ENCODE measurements around the gene BAD.

BAD gene

GRCh38 chr11:64321026-64321425, 36.6 kb upstream of the BAD start:
- H3K4me3 ChIP-seq (ENCODE audit: low read depth, low read length) = no peak overlapping the region
- ChIA-PET POLR2A (no interaction called here), CTCF (interaction anchor here (1.3 to 5.2 kb wide), 3 partner anchors 12 to 35 kb away, joined by 3 to 27 read pairs (median 25); no protein-coding TSS in a partner anchor)
- DNase-seq (ENCODE audit: low read depth, low spot score) = no peak
- TF ChIP-seq CTCF (IDR thresholded peaks at IDR 0.05; ENCODE audit: insufficient read depth, low read length, missing control alignments) = no peak

DNA sequence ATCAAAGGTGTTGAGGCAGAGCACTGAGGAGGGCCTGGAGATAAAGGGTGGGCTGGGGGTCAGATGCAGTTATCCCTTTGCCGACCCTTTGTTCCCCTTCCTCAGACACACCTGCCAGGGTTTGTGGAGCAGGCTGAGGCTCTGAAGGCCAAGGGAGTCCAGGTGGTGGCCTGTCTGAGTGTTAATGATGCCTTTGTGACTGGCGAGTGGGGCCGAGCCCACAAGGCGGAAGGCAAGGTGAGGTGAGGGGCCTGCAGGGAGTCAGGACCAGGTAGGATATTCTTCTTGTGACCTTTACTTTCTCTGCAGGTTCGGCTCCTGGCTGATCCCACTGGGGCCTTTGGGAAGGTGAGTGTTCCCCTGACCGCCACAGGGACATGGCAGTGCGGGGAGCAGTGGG, 36.1 kb upstream of the BAD start:
- POLR2A ChIA-PET = no interaction called here
- CTCF ChIA-PET = interaction anchor here (1.1 to 10.4 kb wide), 3 partner anchors 11 to 35 kb away, joined by 4 to 111 read pairs (median 4); partner anchors contain the start of genes CATSPERZ and ESRRA
- no peak for DNase-seq (ENCODE audit: low read depth, low spot score)
- TF ChIP-seq CTCF (IDR thresholded peaks at IDR 0.05; ENCODE audit: insufficient read depth, low read length, missing control alignments) = no peak
- no peak overlapping the region for H3K4me3 ChIP-seq (ENCODE audit: low read depth, low read length)

- ChIA-PET POLR2A (no interaction called here), CTCF (interaction anchor here (1.3 to 10.4 kb wide), 6 partner anchors 13 to 318 kb away, joined by 3 to 111 read pairs (median 5); partner anchors contain the start of genes CATSPERZ and ESRRA)
- DNase-seq (ENCODE audit: low read depth, low spot score) = no peak
- H3K4me3 ChIP-seq (ENCODE audit: low read depth, low read length) = peak overlapping the region; percentile 96
- no peak for TF ChIP-seq CTCF (IDR thresholded peaks at IDR 0.05; ENCODE audit: insufficient read depth, low read length, missing control alignments)
Measured at GRCh38 chr11:64318766-64319761, 34.6 kb upstream of the BAD start.

GRCh38 chr11:64317961-64318765, 33.7 kb upstream of the BAD start, which contains the start of gene PRDX5:
PRDX5 (plus strand) TSS chr11:64318121; CDS start chr11:64318216, 95 bp downstream.
- TF ChIP-seq CTCF (IDR thresholded peaks at IDR 0.05; ENCODE audit: insufficient read depth, low read length, missing control alignments) = peak; percentile 50
- ChIA-PET POLR2A (interaction anchor here (0.6 to 1.6 kb wide), 19 partner anchors 9 to 1502 kb away, joined by 3 to 14 read pairs (median 4); partner anchors contain the start of genes ESRRA, GPR137, PPP1R14B and STIP1), CTCF (interaction anchor here (0.6 to 10.4 kb wide), 16 partner anchors 9 to 317 kb away, joined by 3 to 111 read pairs (median 4); partner anchors contain the start of genes CATSPERZ, ESRRA and RPS6KA4)
- DNase-seq (ENCODE audit: low read depth, low spot score) = peak; percentile 59
- H3K4me3 ChIP-seq (ENCODE audit: low read depth, low read length) = peak within 1 kb of the TSS; percentile 96

- H3K4me3 ChIP-seq (ENCODE audit: low read depth, low read length) = peak within 1 kb of the TSS; percentile 96
- no peak for TF ChIP-seq CTCF (IDR thresholded peaks at IDR 0.05; ENCODE audit: insufficient read depth, low read length, missing control alignments)
- ChIA-PET CTCF (interaction anchor here (0.6 to 10.4 kb wide), 16 partner anchors 8 to 317 kb away, joined by 3 to 111 read pairs (median 4); partner anchors contain the start of genes CATSPERZ, ESRRA and RPS6KA4), POLR2A (interaction anchor here (0.6 to 1.6 kb wide), 19 partner anchors 9 to 1501 kb away, joined by 3 to 14 read pairs (median 4); partner anchors contain the start of genes ESRRA, GPR137, PPP1R14B and STIP1)
- DNase-seq (ENCODE audit: low read depth, low spot score) = peak; percentile 90
Measured at GRCh38 chr11:64317325-64317960, 33.0 kb upstream of the BAD start, which contains the start of gene TRMT112. TRMT112 (minus strand) TSS chr11:64317559; CDS start chr11:64317526, 33 bp downstream.

Data from AG04449 (cell line).